Trophoblast cell (in vitro differentiated cells and primary cell): ENCODE results near the gene GPR6.

Experiments used
- DNase-seq, 2 donors: peaks; one replicate each; pipeline ENCODE4 v3.0.0-alpha.2; 2016
- H2AFZ ChIP-seq: 2 replicates; pipeline ENCODE4 v1.6.1; 2013; ENCODE audit warnings: low read length, moderate library complexity, mild to moderate bottlenecking; ENCODE audit not compliant: insufficient read depth, poor library complexity
- H2AK5ac ChIP-seq: 2 replicates; pipeline ENCODE4 v1.6.1; 2013; ENCODE audit warnings: mild to moderate bottlenecking, low read length
- H2BK120ac ChIP-seq: 2 replicates; pipeline ENCODE4 v1.6.1; 2013; ENCODE audit warnings: low read length, mild to moderate bottlenecking, moderate library complexity; ENCODE audit not compliant: insufficient read depth, poor library complexity
- H2BK12ac ChIP-seq: 2 replicates; pipeline ENCODE4 v1.6.1; 2013; ENCODE audit warnings: mild to moderate bottlenecking, low read length, moderate library complexity
- H2BK5ac ChIP-seq: 2 replicates; pipeline ENCODE4 v1.6.1; 2013; ENCODE audit warnings: low read length, low read depth, moderate library complexity, mild to moderate bottlenecking; ENCODE audit not compliant: poor library complexity
- H3K14ac ChIP-seq: 2 replicates; pipeline ENCODE4 v1.6.1; 2013; ENCODE audit warnings: mild to moderate bottlenecking, low read length
- H3K18ac ChIP-seq: 2 replicates; pipeline ENCODE4 v1.6.1; 2013; ENCODE audit warnings: mild to moderate bottlenecking, low read length
- H3K23ac ChIP-seq: 2 replicates; pipeline ENCODE4 v1.6.1; 2013; ENCODE audit warnings: low read length
- H3K27ac ChIP-seq: 2 replicates; pipeline ENCODE4 v1.5.1; 2013; ENCODE audit warnings: low read depth, mild to moderate bottlenecking, inconsistent platforms, low read length, moderate library complexity
- H3K27me3 ChIP-seq: 2 replicates; pipeline ENCODE4 v1.6.1; 2013; ENCODE audit warnings: inconsistent platforms, mild to moderate bottlenecking, low read length, moderate library complexity; ENCODE audit not compliant: insufficient read depth
- H3K36me3 ChIP-seq, 2 experiments: 1 replicate in 1 of 2; 2 replicates in 1 of 2; pipeline ENCODE4 v1.6.1; 2013; ENCODE audit warnings: low read length in 2 of 2, mild to moderate bottlenecking in 2 of 2, moderate library complexity in 1 of 2; ENCODE audit not compliant: insufficient read depth in 2 of 2, control insufficient read depth in 1 of 2
- H3K4ac ChIP-seq: 2 replicates; pipeline ENCODE4 v1.6.1; 2013; ENCODE audit warnings: low read depth, mild to moderate bottlenecking, low read length, moderate library complexity
- H3K4me1 ChIP-seq, 2 experiments: 1 replicate in 1 of 2; 2 replicates in 1 of 2; pipeline ENCODE4 v1.6.1; 2013; ENCODE audit warnings: low read length in 2 of 2, mild to moderate bottlenecking in 2 of 2, moderate library complexity in 1 of 2; ENCODE audit not compliant: insufficient read depth in 2 of 2, control insufficient read depth in 1 of 2
- H3K4me2 ChIP-seq: 2 replicates; pipeline ENCODE4 v1.6.1; 2013; ENCODE audit warnings: inconsistent platforms, mild to moderate bottlenecking, low read length, moderate library complexity
- H3K4me3 ChIP-seq: 2 replicates; pipeline ENCODE4 v1.5.1; 2013; ENCODE audit warnings: mild to moderate bottlenecking, low read depth, low read length, inconsistent platforms
- H3K79me1 ChIP-seq: one replicate; pipeline ENCODE4 v1.6.1; 2013; ENCODE audit warnings: low read length
- H3K79me2 ChIP-seq: 2 replicates; pipeline ENCODE4 v1.6.1; 2013; ENCODE audit warnings: low read length, mild to moderate bottlenecking; ENCODE audit not compliant: control insufficient read depth, insufficient read depth, poor library complexity
- H3K9ac ChIP-seq: 2 replicates; pipeline ENCODE4 v1.6.1; 2013; ENCODE audit warnings: mild to moderate bottlenecking, low read length
- H3K9me3 ChIP-seq: 2 replicates; pipeline ENCODE4 v1.6.1; 2013; ENCODE audit warnings: low read depth, mild to moderate bottlenecking, control low read depth, inconsistent platforms, low read length; ENCODE audit not compliant: insufficient read depth
- H4K12ac ChIP-seq: 2 replicates; pipeline ENCODE4 v1.6.1; 2013; ENCODE audit warnings: low read depth, mild to moderate bottlenecking, low read length, moderate library complexity
- H4K8ac ChIP-seq: 2 replicates; pipeline ENCODE4 v1.6.1; 2013; ENCODE audit warnings: low read depth, mild to moderate bottlenecking, low read length, moderate library complexity
- H4K91ac ChIP-seq: one replicate; pipeline ENCODE4 v1.6.1; 2013; ENCODE audit warnings: low read depth, mild to moderate bottlenecking, low read length, moderate library complexity
- WGBS: extraction: QIAGEN DNeasy Blood & Tissue Kit; methylation state at CpG from one replicate; pipeline ENCODE4 v1.1.7; 2013; ENCODE audit warnings: missing lambda C conversion rate; ENCODE audit not compliant: insufficient read length, insufficient coverage; ENCODE audit errors: extremely low coverage; 5-methylcytosine and 5-hydroxymethylcytosine counted together

Gene GPR6

DNA sequence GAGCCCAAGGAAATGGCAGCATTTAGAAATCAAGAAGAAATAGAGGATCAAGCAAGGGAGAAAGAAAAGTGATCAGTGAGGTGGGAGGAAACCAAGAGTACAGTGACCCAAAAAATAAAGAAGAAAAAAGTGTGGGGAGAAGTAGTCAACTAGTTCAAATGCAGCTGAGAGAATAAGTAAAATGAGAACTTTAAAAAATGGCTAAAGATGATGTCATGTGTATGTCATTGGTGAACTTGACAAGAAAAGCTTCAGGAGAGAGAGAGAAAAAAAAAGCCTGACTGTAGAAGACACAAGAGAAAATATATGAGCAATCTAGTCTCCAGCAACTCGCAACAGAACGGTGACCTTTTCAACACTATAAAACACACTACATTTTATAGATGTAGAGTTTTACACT lies 6.3 kb downstream of the GPR6 start:
- H2BK120ac ChIP-seq, result no peak overlapping the region
- H3K18ac ChIP-seq, result no peak overlapping the region
- no peak overlapping the region for H4K12ac ChIP-seq
- H3K79me2 ChIP-seq, result no peaks in the 10 kb centered on the region
- H3K4me3 ChIP-seq, result no peak overlapping the region
- no peak overlapping the region for H2AFZ ChIP-seq
- H3K9ac ChIP-seq, result no peak overlapping the region
- H3K14ac ChIP-seq, result no peak overlapping the region
- H3K4me2 ChIP-seq, result no peak overlapping the region
- no peak overlapping the region for H2BK5ac ChIP-seq
- H3K27ac ChIP-seq, result no peak overlapping the region
- H3K27me3 ChIP-seq, result peaks cover 7% of the 10 kb centered on the region
- H3K9me3 ChIP-seq, result peaks cover 7% of the 10 kb centered on the region
- no peak overlapping the region for H2BK12ac ChIP-seq
- H2AK5ac ChIP-seq, result no peak overlapping the region
- no peaks in the 10 kb centered on the region for H3K4me1 ChIP-seq
- no CpG with 5 or more reads among the region's 2 CpGs for WGBS
- no peak overlapping the region for H4K91ac ChIP-seq
- H3K36me3 ChIP-seq, result no peaks in the 10 kb centered on the region
- no peak overlapping the region for H4K8ac ChIP-seq
- no peak for DNase-seq
- no peaks in the 10 kb centered on the region for H3K79me1 ChIP-seq
- H3K23ac ChIP-seq, result no peak overlapping the region
- H3K4ac ChIP-seq, result no peak overlapping the region

DNA sequence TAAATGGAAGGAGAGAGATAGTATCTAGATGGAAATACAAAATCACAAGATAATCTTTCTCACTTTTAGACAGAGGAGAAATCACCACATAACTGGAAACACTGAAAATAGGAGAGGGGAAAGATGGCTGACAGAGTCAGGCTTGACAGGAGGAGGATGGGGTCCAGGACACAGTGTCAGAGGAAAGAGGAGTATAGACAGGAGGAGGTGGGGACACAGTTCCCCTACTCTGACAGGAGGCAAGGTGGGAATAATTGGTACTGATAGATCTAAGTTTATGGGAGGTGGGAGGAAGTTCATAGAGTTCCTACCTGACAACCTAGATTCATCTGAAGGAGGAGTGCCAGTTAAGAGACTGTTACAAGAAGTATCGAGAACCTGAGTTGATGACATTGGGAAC lies 9.1 kb downstream of the GPR6 start:
- Histone ChIP-seq H2BK5ac (no peak overlapping the region), H3K18ac (no peak overlapping the region), H4K12ac (no peak overlapping the region), H3K27me3 (no peaks in the 10 kb centered on the region), H2BK12ac (no peak overlapping the region), H3K4ac (no peak overlapping the region), H3K27ac (no peak overlapping the region), H3K14ac (no peak overlapping the region), H3K23ac (no peak overlapping the region), H4K8ac (no peak overlapping the region), H2AK5ac (no peak overlapping the region), H4K91ac (no peak overlapping the region), H2BK120ac (no peak overlapping the region), H2AFZ (no peak overlapping the region), H3K4me1 (no peaks in the 10 kb centered on the region), H3K4me2 (no peak overlapping the region), H3K36me3 (no peaks in the 10 kb centered on the region), H3K79me2 (no peaks in the 10 kb centered on the region), H3K9ac (no peak overlapping the region), H3K79me1 (no peaks in the 10 kb centered on the region), H3K4me3 (no peak overlapping the region), H3K9me3 (no peaks in the 10 kb centered on the region)
- DNase-seq, result no peak
- no CpG with 5 or more reads among the region's 1 CpG for WGBS

DNA sequence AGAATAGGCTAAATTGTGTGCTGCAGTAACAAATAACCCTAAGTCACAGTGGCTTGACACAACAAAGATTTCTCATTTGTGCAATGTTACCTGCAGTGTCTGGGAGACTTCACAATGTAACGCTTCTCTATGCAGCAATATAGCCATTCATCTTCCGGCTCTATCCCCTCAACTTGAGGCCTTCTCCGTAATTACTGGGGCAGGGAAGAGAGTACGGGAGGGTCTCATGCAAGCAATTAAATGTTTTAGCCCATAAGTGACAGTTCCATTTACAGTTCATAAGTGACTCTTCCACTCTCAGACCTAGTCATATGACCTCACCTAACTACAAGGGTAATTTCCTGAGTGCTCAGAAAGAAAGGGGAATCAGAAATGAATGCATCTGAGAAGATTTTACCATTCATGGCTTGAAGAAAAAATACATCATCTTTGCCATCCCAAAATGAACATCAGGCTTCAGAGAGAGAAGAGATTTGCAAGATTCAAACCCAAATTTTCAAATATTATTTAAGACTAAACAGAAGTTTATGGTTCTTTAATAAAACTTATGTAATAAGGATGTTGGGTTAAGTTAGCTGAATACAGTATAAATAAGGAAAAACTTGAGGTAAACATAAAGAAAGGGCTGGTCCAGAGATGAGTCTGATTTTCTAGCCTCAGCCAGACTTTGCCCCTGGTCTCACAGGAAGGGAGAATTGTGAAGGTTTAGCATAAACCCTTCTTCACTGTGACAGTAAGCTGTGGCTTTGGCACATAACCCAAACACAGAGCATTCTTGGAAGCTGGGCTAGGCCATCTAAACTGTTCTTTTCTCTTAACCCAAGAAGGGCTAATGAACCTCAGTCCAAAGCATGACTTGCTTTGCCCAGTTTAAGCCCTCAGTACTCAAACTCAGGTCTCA lies 13.3 kb downstream of the GPR6 start:
- Histone ChIP-seq H3K79me1 (no peaks in the 10 kb centered on the region), H3K9ac (no peak overlapping the region), H3K27ac (no peak overlapping the region), H2BK5ac (no peak overlapping the region), H3K4ac (no peak overlapping the region), H3K4me1 (no peaks in the 10 kb centered on the region), H3K79me2 (no peaks in the 10 kb centered on the region), H4K12ac (no peak overlapping the region), H3K23ac (no peak overlapping the region), H3K14ac (no peak overlapping the region), H3K9me3 (no peaks in the 10 kb centered on the region), H2BK120ac (no peak overlapping the region), H4K8ac (no peak overlapping the region), H2AFZ (no peak overlapping the region), H3K27me3 (no peaks in the 10 kb centered on the region), H2AK5ac (no peak overlapping the region), H3K36me3 (no peaks in the 10 kb centered on the region), H3K18ac (no peak overlapping the region), H4K91ac (no peak overlapping the region), H2BK12ac (no peak overlapping the region), H3K4me2 (no peak overlapping the region), H3K4me3 (no peak overlapping the region)
- WGBS, result no CpG with 5 or more reads among the region's 4 CpGs
- no peak for DNase-seq

DNA sequence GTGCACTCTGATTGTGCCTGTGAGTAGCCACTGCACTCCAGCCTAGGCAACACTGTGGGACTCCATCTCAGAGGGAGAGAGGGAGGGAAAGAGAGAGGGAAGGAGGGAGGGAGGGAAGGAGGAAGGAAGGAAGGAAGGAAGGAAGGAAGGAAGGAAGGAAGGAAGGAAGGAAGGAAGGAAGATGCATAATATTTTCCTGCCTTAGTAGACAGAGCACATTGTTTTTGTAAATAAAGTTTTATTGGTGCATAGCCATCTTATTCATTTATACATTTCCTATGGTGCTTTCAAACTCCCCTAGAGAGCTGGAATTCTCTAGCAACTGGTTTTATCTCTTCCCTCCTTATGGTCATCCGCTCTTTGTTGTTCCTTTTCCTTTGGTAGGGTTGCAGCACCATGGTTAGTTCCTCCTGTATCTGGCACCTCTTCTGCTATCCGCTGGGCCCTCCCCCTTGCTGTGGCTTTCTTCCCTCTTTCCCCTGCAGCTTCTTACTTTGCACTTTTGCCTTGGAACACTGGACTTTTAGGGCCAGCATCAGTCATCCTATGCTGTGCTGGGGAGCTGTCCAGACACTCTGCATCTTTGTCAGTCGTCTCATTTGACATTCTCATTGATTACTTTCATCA lies 20.2 kb downstream of the GPR6 start:
- H3K79me2 ChIP-seq, result no peaks in the 10 kb centered on the region
- H2AK5ac ChIP-seq, result no peak overlapping the region
- no peaks in the 10 kb centered on the region for H3K4me1 ChIP-seq
- H3K27ac ChIP-seq, result no peak overlapping the region
- H3K9ac ChIP-seq, result no peak overlapping the region
- no CpG with 5 or more reads among the region's 3 CpGs for WGBS
- no peak overlapping the region for H3K14ac ChIP-seq
- no peak overlapping the region for H3K4ac ChIP-seq
- H3K9me3 ChIP-seq, result no peaks in the 10 kb centered on the region
- no peak overlapping the region for H3K18ac ChIP-seq
- DNase-seq, result no peak
- no peak overlapping the region for H2AFZ ChIP-seq
- H2BK5ac ChIP-seq, result no peak overlapping the region
- no peak overlapping the region for H4K12ac ChIP-seq
- no peak overlapping the region for H4K8ac ChIP-seq
- H2BK120ac ChIP-seq, result no peak overlapping the region
- no peak overlapping the region for H3K23ac ChIP-seq
- no peaks in the 10 kb centered on the region for H3K79me1 ChIP-seq
- H2BK12ac ChIP-seq, result no peak overlapping the region
- H4K91ac ChIP-seq, result no peak overlapping the region
- H3K36me3 ChIP-seq, result no peaks in the 10 kb centered on the region
- H3K27me3 ChIP-seq, result no peaks in the 10 kb centered on the region
- no peak overlapping the region for H3K4me2 ChIP-seq
- no peak overlapping the region for H3K4me3 ChIP-seq
